ENCODE data around the gene NOPCHAP1.
"Not testable (repeated sequence)": the region's sequence is repeated elsewhere in the genome, so short reads cannot be mapped to it uniquely, and the experiment has no call there.

The NOPCHAP1 gene

GRCh38 chr12:104944252-104944651 is 41.9 kb upstream of the NOPCHAP1 start:
- no peak for TF ChIP-seq FOXM1 (IDR thresholded peaks at IDR 0.05; ENCODE audit: borderline replicate concordance)
- TF ChIP-seq SP1 (IDR thresholded peaks at IDR 0.05): no peak
- TF ChIP-seq PKNOX1 (IDR thresholded peaks at IDR 0.05): no peak
- TF ChIP-seq HDGF (IDR thresholded peaks at IDR 0.05; ENCODE audit: borderline replicate concordance): no peak
- POLR2A ChIA-PET: no interaction called here
- CTCF ChIA-PET: no interaction called here
- DNase-seq (ENCODE audit: extremely low spot score): no peak

- POLR2A ChIA-PET; CTCF ChIA-PET; DNase-seq (ENCODE audit: extremely low spot score): not testable (repeated sequence)
These were observed 37.4 kb upstream of the NOPCHAP1 start for GRCh38 chr12:104948716-104949115.

GRCh38 chr12:104951759-104952509 is 34.2 kb upstream of the NOPCHAP1 start:
- ChIA-PET POLR2A (no interaction called here), CTCF (no interaction called here)
- DNase-seq (ENCODE audit: extremely low spot score): no peak
- TF ChIP-seq TARDBP (IDR thresholded peaks at IDR 0.05) (no peak), L3MBTL2 (conservative IDR thresholded peaks at IDR 0.05) (no peak), SP1 (IDR thresholded peaks at IDR 0.05) (no peak), BHLHE40 (IDR thresholded peaks at IDR 0.05; ENCODE audit: borderline replicate concordance) (no peak)

- TF ChIP-seq L3MBTL2 (conservative IDR thresholded peaks at IDR 0.05) (no peak), SP1 (IDR thresholded peaks at IDR 0.05) (no peak), PKNOX1 (IDR thresholded peaks at IDR 0.05) (no peak)
- ChIA-PET POLR2A (no interaction called here), CTCF (no interaction called here)
- no peak for DNase-seq (ENCODE audit: extremely low spot score)
These were observed 33.3 kb upstream of the NOPCHAP1 start for GRCh38 chr12:104952816-104953215.

GRCh38 chr12:104953323-104953722 is 32.8 kb upstream of the NOPCHAP1 start:
- no peak for DNase-seq (ENCODE audit: extremely low spot score)
- ChIA-PET CTCF (no interaction called here), POLR2A (no interaction called here)
- TF ChIP-seq TARDBP (IDR thresholded peaks at IDR 0.05) (no peak), PKNOX1 (IDR thresholded peaks at IDR 0.05) (no peak), L3MBTL2 (conservative IDR thresholded peaks at IDR 0.05) (no peak), ZNF384 (IDR thresholded peaks at IDR 0.05) (no peak), HDGF (IDR thresholded peaks at IDR 0.05; ENCODE audit: borderline replicate concordance) (no peak)

GRCh38 chr12:104955703-104956102 is 30.4 kb upstream of the NOPCHAP1 start:
- ChIA-PET CTCF (no interaction called here), POLR2A (no interaction called here)
- TF ChIP-seq BHLHE40 (IDR thresholded peaks at IDR 0.05; ENCODE audit: borderline replicate concordance) (no peak), LEF1 (IDR thresholded peaks at IDR 0.05; ENCODE audit: borderline replicate concordance) (no peak), FOXM1 (IDR thresholded peaks at IDR 0.05; ENCODE audit: borderline replicate concordance) (no peak), CTBP1 (IDR thresholded peaks at IDR 0.05; ENCODE audit: borderline replicate concordance) (no peak), FOXK2 (IDR thresholded peaks at IDR 0.05) (no peak)
- no peak for DNase-seq (ENCODE audit: extremely low spot score)

GRCh38 chr12:104956870-104957718 is 29.0 kb upstream of the NOPCHAP1 start:
- no peak for DNase-seq (ENCODE audit: extremely low spot score)
- CTCF ChIA-PET: interaction anchor here (1.0 kb wide), 1 partner anchor 14 kb away, joined by 3 read pairs; no protein-coding TSS in a partner anchor
- TF ChIP-seq NFRKB (IDR thresholded peaks at IDR 0.05) (no peak), PKNOX1 (IDR thresholded peaks at IDR 0.05) (no peak; the same call in 1 of the 2 replicates), ELF4 (IDR thresholded peaks at IDR 0.05) (no peak), L3MBTL2 (conservative IDR thresholded peaks at IDR 0.05) (no peak)
- POLR2A ChIA-PET: interaction anchor here (1.2 kb wide), 1 partner anchor 501 kb away, joined by 4 read pairs; the partner anchor contains the start of gene CHST11
